Neural cell (in vitro differentiated cells): ENCODE measurements around the gene RPS16. TPM values are rescaled to one million over a fixed set of nuclear protein-coding genes. Genes with fewer than 3 reads are reported as not detected.

Experiments used
- H2AFZ ChIP-seq: fragments of 200-600, 300-800 bp; sonication (generic), shearing (Covaris generic); 2 replicates; pipeline ENCODE4 v1.6.0; 2014; ENCODE audit warnings: low read depth, mild to moderate bottlenecking, antibody characterized with exemption, low read length, moderate library complexity
- H3F3A ChIP-seq: fragments of 200-600 bp; shearing (Covaris generic); 2 replicates; pipeline ENCODE4 v1.6.1; 2016; ENCODE audit warnings: mild to moderate bottlenecking, moderate library complexity, mixed read lengths, antibody characterized with exemption, low read length; ENCODE audit not compliant: insufficient read depth, poor library complexity, severe bottlenecking
- H3K27ac ChIP-seq: fragments of 200-600, 300-800 bp; sonication (generic), shearing (Covaris generic); 2 replicates; pipeline ENCODE4 v1.5.1; 2014; ENCODE audit warnings: mild to moderate bottlenecking, low read length, moderate library complexity
- H3K27me3 ChIP-seq: fragments of 300-800, 200-600 bp; sonication (generic), shearing (Covaris generic); 2 replicates; pipeline ENCODE4 v1.6.0; 2014; ENCODE audit warnings: mild to moderate bottlenecking, low read depth, low read length, moderate library complexity; ENCODE audit not compliant: insufficient read depth
- H3K36me3 ChIP-seq: fragments of 300-800, 200-600 bp; sonication (generic), shearing (Covaris generic); 2 replicates; pipeline ENCODE4 v1.5.1; 2014; ENCODE audit warnings: mild to moderate bottlenecking, antibody characterized with exemption, low read length, moderate library complexity; ENCODE audit not compliant: insufficient read depth
- H3K4me2 ChIP-seq: fragments of 300-800, 200-600 bp; sonication (generic), shearing (Covaris generic); 2 replicates; pipeline ENCODE4 v1.6.0; 2014; ENCODE audit warnings: mild to moderate bottlenecking, low read length
- H3K4me3 ChIP-seq: fragments of 300-800, 200-600 bp; sonication (generic), shearing (Covaris generic); 2 replicates; pipeline ENCODE4 v1.5.1; 2014; ENCODE audit warnings: mild to moderate bottlenecking, low read length, moderate library complexity
- H3K79me2 ChIP-seq: fragments of 200-600 bp; shearing (Covaris generic); replicated peaks from 2 replicates; pipeline ENCODE4 v1.6.0; 2014; ENCODE audit warnings: mild to moderate bottlenecking, low read length, moderate library complexity; ENCODE audit not compliant: insufficient read depth
- H3K9ac ChIP-seq: fragments of 300-800, 200-600 bp; sonication (generic), shearing (Covaris generic); 2 replicates; pipeline ENCODE4 v1.6.1; 2016; ENCODE audit warnings: mild to moderate bottlenecking, low read length, mixed read lengths
- H3K9me2 ChIP-seq: fragments of 200-600 bp; shearing (Covaris generic); 2 replicates; pipeline ENCODE4 v1.6.1; 2016; ENCODE audit warnings: mild to moderate bottlenecking, low read length, mixed read lengths; ENCODE audit not compliant: insufficient read depth
- H3K9me3 ChIP-seq: fragments of 200-600, 300-800 bp; sonication (generic), shearing (Covaris generic); 2 replicates; pipeline ENCODE4 v1.6.1; 2016; ENCODE audit warnings: mild to moderate bottlenecking, mixed run types, low read length, moderate library complexity, mixed read lengths
- H4K20me1 ChIP-seq: fragments of 200-600 bp; shearing (Covaris generic); 2 replicates; pipeline ENCODE4 v1.6.1; 2016; ENCODE audit warnings: mild to moderate bottlenecking, mixed run types; ENCODE audit not compliant: insufficient read depth
- CTCF ChIP-seq: fragments of 450-650 bp; IDR thresholded peaks from 2 replicates; pipeline ENCODE4 v1.5.1; 2014; ENCODE audit warnings: antibody characterized with exemption, mild to moderate bottlenecking, moderate library complexity; ENCODE audit not compliant: poor library complexity, severe bottlenecking
- EP300 ChIP-seq: fragments of 450-650 bp; conservative IDR thresholded peaks from 2 replicates; pipeline ENCODE4 v1.6.1; 2014; ENCODE audit warnings: antibody characterized with exemption, mild to moderate bottlenecking, moderate library complexity; ENCODE audit not compliant: poor library complexity, severe bottlenecking
- EZH2 ChIP-seq: fragments of 200-600, 300-800 bp; shearing (Covaris generic), sonication (generic); IDR thresholded peaks from 2 replicates; pipeline ENCODE4 v1.6.1; 2014; ENCODE audit warnings: antibody characterized with exemption, low read length, borderline replicate concordance, mild to moderate bottlenecking; ENCODE audit not compliant: insufficient read depth, poor library complexity, severe bottlenecking
- MXI1 ChIP-seq: fragments of 450-650 bp; conservative IDR thresholded peaks from 2 replicates; pipeline ENCODE4 v1.6.1; 2014; ENCODE audit warnings: antibody characterized with exemption, mild to moderate bottlenecking; ENCODE audit not compliant: poor library complexity, severe bottlenecking
- POLR2AphosphoS5 ChIP-seq: IDR thresholded peaks from 2 replicates; pipeline ENCODE4 v1.6.1; 2012
- RAD21 ChIP-seq: fragments of 450-650 bp; conservative IDR thresholded peaks from 2 replicates; pipeline ENCODE4 v1.6.1; 2014; ENCODE audit warnings: antibody characterized with exemption, mild to moderate bottlenecking, moderate library complexity
- REST ChIP-seq: IDR thresholded peaks from 2 replicates; pipeline ENCODE4 v1.6.1; 2012; ENCODE audit warnings: borderline replicate concordance
- SMC3 ChIP-seq: fragments of 450-650 bp; conservative IDR thresholded peaks from 2 replicates; pipeline ENCODE4 v1.6.1; 2014; ENCODE audit warnings: antibody characterized with exemption, mild to moderate bottlenecking, moderate library complexity; ENCODE audit not compliant: poor library complexity
- TAF1 ChIP-seq: IDR thresholded peaks from 2 replicates; pipeline ENCODE4 v1.6.1; 2012; ENCODE audit warnings: low read depth
- polyA plus RNA-seq: library from polyadenylated mRNA; depleted of rRNA; stranded (reverse); fragments of >200 nt; gene quantifications from 2 replicates; pipeline ENCODE4 v1.2.3, GENCODE V29; 2014

Gene RPS16
- polyA plus RNA-seq, 1 donor from 2014 or later, result 22.6 TPM

- Histone ChIP-seq H3K4me3 (no peak overlapping the region), H2AFZ (no peak overlapping the region), H3K36me3 (no peaks in the 10 kb centered on the region), H3K4me2 (no peak overlapping the region), H4K20me1 (no peaks in the 10 kb centered on the region), H3K9me2 (no peaks in the 10 kb centered on the region), H3K27ac (no peak overlapping the region), H3K27me3 (no peaks in the 10 kb centered on the region), H3K9me3 (no peaks in the 10 kb centered on the region), H3K79me2 (peaks cover 3% of the 10 kb centered on the region), H3F3A (no peaks in the 10 kb centered on the region), H3K9ac (no peak overlapping the region)
- TF ChIP-seq EP300 (no peak), CTCF (peak; percentile 82), RAD21 (peak; percentile 78), SMC3 (peak; percentile 82), TAF1 (no peak), POLR2AphosphoS5 (no peak), EZH2 (no peak)
These were observed 38.1 kb downstream of the RPS16 start for GRCh38 chr19:39397360-39398296.

- Histone ChIP-seq H3K27ac (peak within 1 kb of the TSS; percentile 96), H3K79me2 (peaks cover 23% of the 10 kb centered on the region), H3K9me3 (no peaks in the 10 kb centered on the region), H2AFZ (peak within 1 kb of the TSS; percentile 54), H3K4me2 (peak within 1 kb of the TSS; percentile 97), H3F3A (no peaks in the 10 kb centered on the region), H4K20me1 (no peaks in the 10 kb centered on the region), H3K9ac (peak within 1 kb of the TSS; percentile 94), H3K27me3 (no peaks in the 10 kb centered on the region), H3K9me2 (no peaks in the 10 kb centered on the region), H3K36me3 (no peaks in the 10 kb centered on the region), H3K4me3 (peak within 1 kb of the TSS; percentile 95)
- TF ChIP-seq SMC3 (peak; percentile 68), CTCF (peak; percentile 73), EZH2 (no peak), TAF1 (peak; percentile 94), RAD21 (peak; percentile 46), POLR2AphosphoS5 (peak; percentile 89), MXI1 (peak; percentile 84), REST (no peak), EP300 (peak; percentile 77)
These were observed 44.9 kb downstream of the RPS16 start, which contains the start of the genes MED29 and PAF1 for GRCh38 chr19:39390751-39391437. MED29 (plus strand) TSS chr19:39391378; CDS start chr19:39391423, 45 bp downstream. PAF1 (minus strand) TSS chr19:39391106; CDS start chr19:39390864, 242 bp downstream.
